HepG2 (cell line): ENCODE results near the gene TMEM116. TPM values are rescaled to one million over a fixed set of nuclear protein-coding genes. Genes with fewer than 3 reads are reported as not detected.

Experiments used
- ATAD3A ChIP-seq: sonication (generic); formaldehyde crosslinking; IDR thresholded peaks from 2 replicates; pipeline ENCODE4 v1.4.0; 2020; ENCODE audit warnings: missing genetic modification reagents
- BORCS8-MEF2B ChIP-seq: sonication (generic); formaldehyde crosslinking; IDR thresholded peaks from 2 replicates; pipeline ENCODE4 v1.8.0; 2022; ENCODE audit warnings: mild to moderate bottlenecking, missing genetic modification reagents
- CREM ChIP-seq, 2 experiments: sonication (generic) in 1 of 2; formaldehyde crosslinking in 1 of 2; IDR thresholded peaks; 2 replicates each; pipeline versions ENCODE4 v1.4.0 to v1.6.1; 2016 to 2020; ENCODE audit warnings: antibody characterized with exemption in 1 of 2, mild to moderate bottlenecking in 1 of 2, missing genetic modification reagents in 1 of 2
- HDAC2 ChIP-seq: sonication (generic); formaldehyde crosslinking; IDR thresholded peaks from 2 replicates; pipeline ENCODE4 v1.4.0; 2020; ENCODE audit warnings: missing genetic modification reagents
- IKZF4 ChIP-seq: sonication (generic); formaldehyde crosslinking; IDR thresholded peaks from 2 replicates; pipeline ENCODE4 v1.5.1; 2020; ENCODE audit warnings: borderline replicate concordance, mild to moderate bottlenecking, low read depth, missing genetic modification reagents; ENCODE audit errors: not compliant biosample characterization
- KDM1A ChIP-seq: IDR thresholded peaks from 2 replicates; pipeline ENCODE4 v1.6.1; 2016; ENCODE audit warnings: missing compliant biosample characterization
- MIER2 ChIP-seq: IDR thresholded peaks from 2 replicates; pipeline ENCODE4 v1.6.1; 2016; ENCODE audit warnings: missing biosample characterization, missing genetic modification reagents
- TOPORS ChIP-seq: sonication (generic); formaldehyde crosslinking; IDR thresholded peaks from 2 replicates; pipeline ENCODE4 v1.8.0; 2023; ENCODE audit warnings: mild to moderate bottlenecking, missing genetic modification reagents
- ZBTB1 ChIP-seq: sonication (generic); formaldehyde crosslinking; IDR thresholded peaks from 2 replicates; pipeline ENCODE4 v1.4.0; 2020; ENCODE audit warnings: missing genetic modification reagents, borderline replicate concordance
- ZFP36 ChIP-seq: fragments of 150-350 bp; IDR thresholded peaks from 2 replicates; pipeline ENCODE4 v1.6.1; 2018; ENCODE audit warnings: borderline replicate concordance, low read length, low read depth; ENCODE audit not compliant: partially characterized antibody
- ZKSCAN1 ChIP-seq: fragments of 150-350 bp; IDR thresholded peaks from 2 replicates; pipeline ENCODE4 v1.6.1; 2014; ENCODE audit warnings: low read length
- ZNF607 ChIP-seq: sonication (generic); formaldehyde crosslinking; IDR thresholded peaks from 2 replicates; pipeline ENCODE4 v1.5.1; 2020; ENCODE audit warnings: missing genetic modification reagents, mild to moderate bottlenecking, borderline replicate concordance
- ZNF615 ChIP-seq: sonication (generic); formaldehyde crosslinking; IDR thresholded peaks from 2 replicates; pipeline ENCODE4 v1.5.0; 2020; ENCODE audit warnings: mild to moderate bottlenecking, missing genetic modification reagents, borderline replicate concordance
- ZNF616 ChIP-seq: sonication (generic); formaldehyde crosslinking; IDR thresholded peaks from 2 replicates; pipeline ENCODE4 v1.5.0; 2020; ENCODE audit warnings: low read depth, mild to moderate bottlenecking, missing genetic modification reagents
- polyA plus RNA-seq, 8 experiments: library from polyadenylated mRNA; depleted of rRNA in 3 of 8; stranded (reverse) in 7 of 8; unstranded in 1 of 8; fragments of >200 nt; fragmentation: Illumina TruSeq in 4 of 8; extraction: Trizol in 4 of 8; gene quantifications; 2 replicates each; pipeline versions ENCODE4 v1.2.1 to v1.2.3, GENCODE V29; 2011 to 2016; ENCODE audit warnings: low read depth in 4 of 8, missing spikeins in 1 of 8, mixed read lengths in 1 of 8; ENCODE audit not compliant: insufficient read depth in 1 of 8
- total RNA-seq, 5 experiments: library from RNA; depleted of rRNA; stranded (reverse); fragments of >200 nt; fragmentation: Illumina TruSeq; extraction: Trizol; gene quantifications; 2 replicates each; pipeline ENCODE4 v1.2.3, GENCODE V29; 2016; ENCODE audit warnings: low read depth in 1 of 5
- TF ChIP-seq, protein P1 (sequence below): sonication (generic); formaldehyde crosslinking; conservative IDR thresholded peaks from 2 replicates; pipeline ENCODE4 v1.8.0; 2022; ENCODE audit warnings: mild to moderate bottlenecking, moderate library complexity, missing genetic modification reagents
- TF ChIP-seq, protein P2 (sequence below): sonication (generic); formaldehyde crosslinking; IDR thresholded peaks from 2 replicates; pipeline ENCODE4 v1.4.0; 2020; ENCODE audit warnings: missing genetic modification reagents, borderline replicate concordance
- TF ChIP-seq, protein P3 (sequence below): sonication (generic); formaldehyde crosslinking; IDR thresholded peaks from 2 replicates; pipeline ENCODE4 v1.5.0; 2020; ENCODE audit warnings: mild to moderate bottlenecking, missing genetic modification reagents, borderline replicate concordance

TMEM116 gene
- total and polyA plus RNA-seq, 2 of the 13 experiments (the other 11 are each of a cell fraction or from before 2014, with no cell fraction given) = 14.0 to 17.8 TPM

DNA sequence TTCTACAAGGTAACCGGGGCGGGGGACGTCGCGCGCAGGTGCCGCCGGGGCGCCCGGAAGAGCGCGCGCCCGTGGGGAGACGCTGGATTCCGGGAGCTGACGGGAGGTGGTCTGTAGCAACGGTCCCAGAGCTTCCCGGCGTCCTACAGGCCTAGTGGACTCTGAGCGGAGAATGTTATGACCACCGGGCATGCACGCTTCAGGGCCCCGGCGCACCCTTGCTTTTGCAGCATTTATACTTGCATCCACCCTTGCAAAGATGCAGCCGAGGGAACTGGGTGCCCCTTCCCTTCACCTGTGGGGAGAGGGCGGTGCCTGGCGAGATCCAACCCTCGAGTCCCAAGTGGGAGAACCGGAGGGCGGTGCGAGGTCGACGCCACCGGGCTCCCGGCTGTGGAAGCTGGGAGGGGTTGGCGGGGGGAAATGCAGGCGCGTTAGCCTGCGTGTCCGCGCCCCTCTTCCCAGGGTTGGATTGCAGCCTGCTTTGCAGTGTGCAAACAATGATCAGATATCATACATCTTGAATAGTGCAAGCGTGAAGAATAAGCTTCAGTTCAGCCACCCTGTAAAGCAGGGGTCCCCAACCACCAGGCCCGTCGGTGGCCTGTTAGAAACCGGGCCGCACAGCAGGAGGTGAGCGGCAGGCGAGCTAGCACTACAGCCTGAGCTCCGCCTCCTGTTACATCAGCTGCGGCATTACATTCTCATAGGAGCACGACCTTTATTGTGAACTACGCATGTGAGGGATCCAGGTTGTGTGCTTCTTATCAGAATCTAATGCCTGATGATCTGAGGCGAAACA, 837 bp upstream of the TMEM116 start (continued):
- TF ChIP-seq, protein P1, sequence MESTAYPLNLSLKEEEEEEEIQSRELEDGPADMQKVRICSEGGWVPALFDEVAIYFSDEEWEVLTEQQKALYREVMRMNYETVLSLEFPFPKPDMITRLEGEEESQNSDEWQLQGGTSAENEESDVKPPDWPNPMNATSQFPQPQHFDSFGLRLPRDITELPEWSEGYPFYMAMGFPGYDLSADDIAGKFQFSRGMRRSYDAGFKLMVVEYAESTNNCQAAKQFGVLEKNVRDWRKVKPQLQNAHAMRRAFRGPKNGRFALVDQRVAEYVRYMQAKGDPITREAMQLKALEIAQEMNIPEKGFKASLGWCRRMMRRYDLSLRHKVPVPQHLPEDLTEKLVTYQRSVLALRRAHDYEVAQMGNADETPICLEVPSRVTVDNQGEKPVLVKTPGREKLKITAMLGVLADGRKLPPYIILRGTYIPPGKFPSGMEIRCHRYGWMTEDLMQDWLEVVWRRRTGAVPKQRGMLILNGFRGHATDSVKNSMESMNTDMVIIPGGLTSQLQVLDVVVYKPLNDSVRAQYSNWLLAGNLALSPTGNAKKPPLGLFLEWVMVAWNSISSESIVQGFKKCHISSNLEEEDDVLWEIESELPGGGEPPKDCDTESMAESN (CRISPR knock-in tag) = no peak
- TF ChIP-seq MIER2 (CRISPR knock-in tag) (0 out of 2 replicates have a peak, but pooled peaks have one; percentile 40), ZBTB1 (CRISPR knock-in tag) (no peak), IKZF4 (peak; percentile 72), HDAC2 (peak; percentile 48), ZKSCAN1 (no peak), ZFP36 (no peak), ZNF616 (CRISPR knock-in tag) (0 out of 2 replicates have a peak, but pooled peaks have one; percentile 50), ZNF615 (CRISPR knock-in tag) (no peak), KDM1A (CRISPR knock-in tag) (no peak), TOPORS (CRISPR knock-in tag) (no peak), ATAD3A (CRISPR knock-in tag) (peak; percentile 15; the same call in 1 of the 2 replicates), CREM (IDR thresholded peaks at IDR 0.05) (no peak), CREM (CRISPR knock-in tag; IDR thresholded peaks at IDR 0.05) (no peak), ZNF607 (CRISPR knock-in tag) (no peak; the same call in 1 of the 2 replicates), BORCS8-MEF2B (CRISPR knock-in tag) (no peak)
- TF ChIP-seq, protein P2, sequence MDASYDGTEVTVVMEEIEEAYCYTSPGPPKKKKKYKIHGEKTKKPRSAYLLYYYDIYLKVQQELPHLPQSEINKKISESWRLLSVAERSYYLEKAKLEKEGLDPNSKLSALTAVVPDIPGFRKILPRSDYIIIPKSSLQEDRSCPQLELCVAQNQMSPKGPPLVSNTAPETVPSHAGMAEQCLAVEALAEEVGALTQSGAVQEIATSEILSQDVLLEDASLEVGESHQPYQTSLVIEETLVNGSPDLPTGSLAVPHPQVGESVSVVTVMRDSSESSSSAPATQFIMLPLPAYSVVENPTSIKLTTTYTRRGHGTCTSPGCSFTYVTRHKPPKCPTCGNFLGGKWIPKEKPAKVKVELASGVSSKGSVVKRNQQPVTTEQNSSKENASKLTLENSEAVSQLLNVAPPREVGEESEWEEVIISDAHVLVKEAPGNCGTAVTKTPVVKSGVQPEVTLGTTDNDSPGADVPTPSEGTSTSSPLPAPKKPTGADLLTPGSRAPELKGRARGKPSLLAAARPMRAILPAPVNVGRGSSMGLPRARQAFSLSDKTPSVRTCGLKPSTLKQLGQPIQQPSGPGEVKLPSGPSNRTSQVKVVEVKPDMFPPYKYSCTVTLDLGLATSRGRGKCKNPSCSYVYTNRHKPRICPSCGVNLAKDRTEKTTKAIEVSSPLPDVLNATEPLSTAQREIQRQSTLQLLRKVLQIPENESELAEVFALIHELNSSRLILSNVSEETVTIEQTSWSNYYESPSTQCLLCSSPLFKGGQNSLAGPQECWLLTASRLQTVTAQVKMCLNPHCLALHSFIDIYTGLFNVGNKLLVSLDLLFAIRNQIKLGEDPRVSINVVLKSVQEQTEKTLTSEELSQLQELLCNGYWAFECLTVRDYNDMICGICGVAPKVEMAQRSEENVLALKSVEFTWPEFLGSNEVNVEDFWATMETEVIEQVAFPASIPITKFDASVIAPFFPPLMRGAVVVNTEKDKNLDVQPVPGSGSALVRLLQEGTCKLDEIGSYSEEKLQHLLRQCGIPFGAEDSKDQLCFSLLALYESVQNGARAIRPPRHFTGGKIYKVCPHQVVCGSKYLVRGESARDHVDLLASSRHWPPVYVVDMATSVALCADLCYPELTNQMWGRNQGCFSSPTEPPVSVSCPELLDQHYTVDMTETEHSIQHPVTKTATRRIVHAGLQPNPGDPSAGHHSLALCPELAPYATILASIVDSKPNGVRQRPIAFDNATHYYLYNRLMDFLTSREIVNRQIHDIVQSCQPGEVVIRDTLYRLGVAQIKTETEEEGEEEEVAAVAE (CRISPR knock-in tag) = 0 out of 2 replicates have a peak, but pooled peaks have one; percentile 25
- TF ChIP-seq, protein P3, sequence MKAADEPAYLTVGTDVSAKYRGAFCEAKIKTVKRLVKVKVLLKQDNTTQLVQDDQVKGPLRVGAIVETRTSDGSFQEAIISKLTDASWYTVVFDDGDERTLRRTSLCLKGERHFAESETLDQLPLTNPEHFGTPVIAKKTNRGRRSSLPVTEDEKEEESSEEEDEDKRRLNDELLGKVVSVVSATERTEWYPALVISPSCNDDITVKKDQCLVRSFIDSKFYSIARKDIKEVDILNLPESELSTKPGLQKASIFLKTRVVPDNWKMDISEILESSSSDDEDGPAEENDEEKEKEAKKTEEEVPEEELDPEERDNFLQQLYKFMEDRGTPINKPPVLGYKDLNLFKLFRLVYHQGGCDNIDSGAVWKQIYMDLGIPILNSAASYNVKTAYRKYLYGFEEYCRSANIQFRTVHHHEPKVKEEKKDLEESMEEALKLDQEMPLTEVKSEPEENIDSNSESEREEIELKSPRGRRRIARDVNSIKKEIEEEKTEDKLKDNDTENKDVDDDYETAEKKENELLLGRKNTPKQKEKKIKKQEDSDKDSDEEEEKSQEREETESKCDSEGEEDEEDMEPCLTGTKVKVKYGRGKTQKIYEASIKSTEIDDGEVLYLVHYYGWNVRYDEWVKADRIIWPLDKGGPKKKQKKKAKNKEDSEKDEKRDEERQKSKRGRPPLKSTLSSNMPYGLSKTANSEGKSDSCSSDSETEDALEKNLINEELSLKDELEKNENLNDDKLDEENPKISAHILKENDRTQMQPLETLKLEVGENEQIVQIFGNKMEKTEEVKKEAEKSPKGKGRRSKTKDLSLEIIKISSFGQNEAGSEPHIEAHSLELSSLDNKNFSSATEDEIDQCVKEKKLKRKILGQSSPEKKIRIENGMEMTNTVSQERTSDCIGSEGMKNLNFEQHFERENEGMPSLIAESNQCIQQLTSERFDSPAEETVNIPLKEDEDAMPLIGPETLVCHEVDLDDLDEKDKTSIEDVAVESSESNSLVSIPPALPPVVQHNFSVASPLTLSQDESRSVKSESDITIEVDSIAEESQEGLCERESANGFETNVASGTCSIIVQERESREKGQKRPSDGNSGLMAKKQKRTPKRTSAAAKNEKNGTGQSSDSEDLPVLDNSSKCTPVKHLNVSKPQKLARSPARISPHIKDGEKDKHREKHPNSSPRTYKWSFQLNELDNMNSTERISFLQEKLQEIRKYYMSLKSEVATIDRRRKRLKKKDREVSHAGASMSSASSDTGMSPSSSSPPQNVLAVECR (CRISPR knock-in tag) = peak; percentile 64; the same call in 1 of the 2 replicates
